Measurements from ENCODE around the gene FAM120B. TPM values are rescaled to one million over a fixed set of nuclear protein-coding genes. Genes with fewer than 3 reads are reported as not detected.

FAM120B gene
- total RNA-seq, 1 donor from 2014 or later = 9.9 TPM

DNA sequence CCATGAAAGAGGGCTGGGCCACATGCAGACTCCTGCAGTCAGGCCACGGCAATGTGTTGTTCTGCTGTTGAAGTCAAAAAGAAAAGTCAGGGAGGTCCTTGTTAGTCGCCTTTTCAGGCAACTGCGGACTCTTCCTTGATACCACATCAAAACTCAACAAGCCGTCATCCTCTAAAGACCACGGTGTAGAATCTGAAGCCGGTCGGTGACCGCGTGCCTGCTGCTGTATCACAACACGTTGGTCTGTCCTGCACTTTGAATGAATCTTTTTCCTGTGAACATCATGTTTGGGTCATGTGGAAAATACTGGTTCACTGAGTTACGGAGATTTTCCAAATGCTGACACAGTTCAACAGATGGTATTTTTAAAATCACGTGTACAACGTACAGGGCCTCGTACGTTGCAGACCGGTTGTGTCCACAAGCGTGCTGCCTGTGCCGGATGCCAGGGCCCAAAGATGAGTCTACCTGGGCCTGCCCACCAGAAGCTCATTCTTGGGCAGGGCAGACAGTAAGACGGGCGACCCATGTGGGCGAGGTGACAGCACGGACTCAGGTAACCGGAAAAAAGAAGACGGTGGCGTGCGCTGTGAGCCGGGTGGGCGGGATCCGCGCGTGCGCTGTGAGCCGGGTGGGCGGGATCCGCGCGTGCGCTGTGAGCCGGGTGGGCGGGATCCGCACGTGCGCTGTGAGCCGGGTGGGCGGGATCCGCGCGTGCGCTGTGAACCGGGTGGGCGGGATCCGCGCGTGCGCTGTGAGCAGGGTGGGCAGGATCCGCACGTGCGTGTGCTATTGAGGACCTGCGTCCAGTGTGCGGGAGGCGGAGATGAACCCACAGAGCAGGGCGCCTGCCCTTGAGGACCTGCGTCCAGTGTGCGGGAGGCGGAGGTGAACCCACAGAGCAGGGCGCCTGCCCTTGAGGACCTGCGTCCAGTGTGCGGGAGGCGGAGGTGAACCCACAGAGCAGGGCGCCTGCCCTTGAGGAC lies 114.5 kb downstream of the FAM120B start:
- intact Hi-C loops (cut with DNase I) = no loop called here
- H3K9me3 ChIP-seq = no peaks in the 10 kb centered on the region
- no peaks in the 10 kb centered on the region for H3K27me3 ChIP-seq
- no peak for DNase-seq (ENCODE audit: low spot score in 2 of 2)
- no peaks in the 10 kb centered on the region for H3K36me3 ChIP-seq
- H3K27ac ChIP-seq = no peak overlapping the region
- TF ChIP-seq, protein P1, sequence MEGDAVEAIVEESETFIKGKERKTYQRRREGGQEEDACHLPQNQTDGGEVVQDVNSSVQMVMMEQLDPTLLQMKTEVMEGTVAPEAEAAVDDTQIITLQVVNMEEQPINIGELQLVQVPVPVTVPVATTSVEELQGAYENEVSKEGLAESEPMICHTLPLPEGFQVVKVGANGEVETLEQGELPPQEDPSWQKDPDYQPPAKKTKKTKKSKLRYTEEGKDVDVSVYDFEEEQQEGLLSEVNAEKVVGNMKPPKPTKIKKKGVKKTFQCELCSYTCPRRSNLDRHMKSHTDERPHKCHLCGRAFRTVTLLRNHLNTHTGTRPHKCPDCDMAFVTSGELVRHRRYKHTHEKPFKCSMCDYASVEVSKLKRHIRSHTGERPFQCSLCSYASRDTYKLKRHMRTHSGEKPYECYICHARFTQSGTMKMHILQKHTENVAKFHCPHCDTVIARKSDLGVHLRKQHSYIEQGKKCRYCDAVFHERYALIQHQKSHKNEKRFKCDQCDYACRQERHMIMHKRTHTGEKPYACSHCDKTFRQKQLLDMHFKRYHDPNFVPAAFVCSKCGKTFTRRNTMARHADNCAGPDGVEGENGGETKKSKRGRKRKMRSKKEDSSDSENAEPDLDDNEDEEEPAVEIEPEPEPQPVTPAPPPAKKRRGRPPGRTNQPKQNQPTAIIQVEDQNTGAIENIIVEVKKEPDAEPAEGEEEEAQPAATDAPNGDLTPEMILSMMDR (IDR thresholded peaks at IDR 0.05) = no peak
- H3K4me3 ChIP-seq = no peak overlapping the region
- H3K4me1 ChIP-seq = no peaks in the 10 kb centered on the region

DNA sequence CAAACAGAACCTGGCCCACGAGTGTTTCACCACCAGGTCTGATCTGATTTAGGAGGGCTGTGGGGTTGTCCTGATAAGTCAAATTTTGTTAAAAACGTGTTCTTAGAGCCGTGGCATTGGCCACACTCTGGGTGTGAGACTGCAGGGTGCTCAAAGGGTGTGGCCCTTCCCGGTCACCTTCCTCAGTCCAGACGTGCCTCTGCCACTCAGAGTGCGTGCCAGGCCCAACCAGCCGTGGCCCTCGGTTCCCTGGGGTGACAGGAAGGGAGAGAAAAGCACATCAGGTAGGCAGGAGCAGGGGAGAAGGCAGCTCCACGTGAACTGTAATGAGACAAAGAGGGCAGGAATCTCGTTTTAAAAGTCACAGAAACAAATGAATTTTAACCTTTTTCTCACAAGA lies 115.4 kb downstream of the FAM120B start:
- no peak overlapping the region for H3K4me3 ChIP-seq
- H3K9me3 ChIP-seq = no peaks in the 10 kb centered on the region
- no peaks in the 10 kb centered on the region for H3K27me3 ChIP-seq
- H3K4me1 ChIP-seq = no peaks in the 10 kb centered on the region
- no peak for DNase-seq (ENCODE audit: low spot score in 2 of 2)
- H3K36me3 ChIP-seq = no peaks in the 10 kb centered on the region
- intact Hi-C loops (cut with DNase I) = no loop called here
- no peak overlapping the region for H3K27ac ChIP-seq
- TF ChIP-seq, protein P1 (IDR thresholded peaks at IDR 0.05) = no peak

DNA sequence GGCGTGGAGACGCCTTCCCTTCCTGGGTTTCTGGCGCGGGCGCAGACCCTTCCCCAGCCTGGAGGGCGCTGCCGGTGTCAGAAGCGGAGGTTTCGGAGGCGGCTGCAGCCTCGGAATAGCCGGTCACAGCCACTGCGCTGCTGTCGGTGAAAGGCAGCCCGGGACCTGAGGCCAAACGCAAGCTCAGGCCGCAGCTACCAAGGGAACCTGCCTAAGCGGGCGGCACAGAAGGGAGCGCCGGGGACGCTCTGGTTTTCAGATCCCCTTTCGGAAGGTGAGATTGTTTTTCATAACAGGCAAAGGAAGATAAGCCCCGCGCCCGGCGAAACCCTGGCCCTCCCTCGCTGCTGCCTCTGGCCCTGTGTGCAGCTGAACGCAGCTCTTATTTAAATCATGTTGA lies 116.5 kb downstream of the FAM120B start:
- Histone ChIP-seq H3K36me3 (no peaks in the 10 kb centered on the region), H3K4me3 (no peak overlapping the region), H3K4me1 (no peaks in the 10 kb centered on the region), H3K27ac (no peak overlapping the region), H3K27me3 (no peaks in the 10 kb centered on the region), H3K9me3 (no peaks in the 10 kb centered on the region)
- peak in 1 of 2 donors; percentile 30 for DNase-seq (ENCODE audit: low spot score in 2 of 2)
- intact Hi-C loops (cut with DNase I) = no loop called here
- TF ChIP-seq, protein P1 (IDR thresholded peaks at IDR 0.05) = no peak

DNA sequence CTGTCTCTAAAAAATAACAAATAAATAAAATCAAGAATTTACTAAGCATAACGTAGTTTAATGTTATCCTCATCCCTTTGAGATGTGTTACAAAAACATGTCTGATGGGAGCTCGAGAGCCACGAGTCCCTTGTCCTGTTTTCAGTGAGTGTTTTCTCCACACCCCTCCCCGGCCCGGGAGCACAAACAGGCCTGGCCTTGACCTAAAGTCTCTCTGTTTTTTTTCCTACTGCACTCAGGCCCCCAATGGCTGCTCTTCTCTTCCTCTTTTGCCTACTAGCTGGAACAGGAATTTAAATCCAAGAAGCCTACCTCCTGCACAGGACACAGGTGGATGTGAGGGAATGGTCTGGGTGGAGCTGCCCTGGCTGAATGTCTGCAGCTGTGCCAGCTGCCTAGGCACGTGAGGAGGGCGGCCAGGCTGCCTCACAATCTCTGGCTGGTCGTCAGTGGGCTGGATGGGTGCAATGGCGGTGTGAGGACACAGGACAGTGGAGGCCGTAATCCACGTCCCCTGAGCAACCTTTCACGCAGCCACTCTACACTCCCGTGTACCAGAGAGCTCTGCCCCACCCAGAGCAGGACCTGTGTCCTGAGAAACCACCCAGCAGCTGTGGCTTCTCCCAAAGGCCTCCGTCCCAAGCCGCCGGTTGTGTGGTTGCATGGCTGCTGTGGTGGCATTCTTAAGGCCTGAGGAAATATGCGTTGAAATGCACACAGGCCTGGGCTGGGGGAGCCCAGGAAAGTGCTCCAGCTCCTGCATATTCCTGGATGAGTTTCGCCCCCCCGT lies 117.5 kb downstream of the FAM120B start:
- Histone ChIP-seq H3K27me3 (no peaks in the 10 kb centered on the region), H3K36me3 (no peaks in the 10 kb centered on the region), H3K4me1 (no peaks in the 10 kb centered on the region), H3K27ac (no peak overlapping the region), H3K4me3 (no peak overlapping the region), H3K9me3 (no peaks in the 10 kb centered on the region)
- intact Hi-C loops (cut with DNase I) = no loop called here
- DNase-seq (ENCODE audit: low spot score in 2 of 2) = peak in 1 of 2 donors; percentile 45
- TF ChIP-seq, protein P1 (IDR thresholded peaks at IDR 0.05) = no peak

DNA sequence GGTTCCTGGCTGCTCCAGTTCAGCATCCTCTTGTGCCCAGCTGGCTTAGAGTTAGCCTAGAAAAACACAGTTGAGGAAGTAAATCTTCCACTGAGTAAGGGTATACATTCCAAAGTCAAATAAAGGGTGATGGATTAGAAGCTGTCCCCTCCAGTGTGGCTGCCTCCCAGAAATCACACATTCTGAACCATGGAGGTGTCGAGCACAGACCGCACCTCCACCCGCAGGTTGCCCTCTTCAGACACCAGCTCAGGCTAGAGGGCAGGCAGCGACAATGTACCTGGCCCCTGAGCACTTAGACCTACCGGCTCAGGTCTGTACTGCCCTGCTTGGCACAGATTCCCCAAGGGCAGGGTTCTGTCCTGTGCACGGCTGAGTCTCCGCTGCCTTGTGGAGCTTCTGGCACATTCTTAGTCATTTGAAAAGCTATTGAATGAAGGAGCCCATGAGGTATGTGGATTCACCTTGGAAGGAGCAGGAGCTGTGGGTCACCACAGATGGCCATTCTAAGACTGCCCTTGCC lies 118.1 kb downstream of the FAM120B start:
- TF ChIP-seq, protein P1 (IDR thresholded peaks at IDR 0.05) = no peak
- H3K4me1 ChIP-seq = no peaks in the 10 kb centered on the region
- intact Hi-C loops (cut with DNase I) = no loop called here
- no peak overlapping the region for H3K27ac ChIP-seq
- peak in 1 of 2 donors; percentile 39 for DNase-seq (ENCODE audit: low spot score in 2 of 2)
- no peaks in the 10 kb centered on the region for H3K27me3 ChIP-seq
- no peak overlapping the region for H3K4me3 ChIP-seq
- H3K9me3 ChIP-seq = no peaks in the 10 kb centered on the region
- H3K36me3 ChIP-seq = no peaks in the 10 kb centered on the region

All from ascending aorta (tissue), 2 donors.